Right ventricle myocardium superior (tissue), 1 donor: ENCODE measurements around the gene CACNA1C. TPM values are rescaled to one million over a fixed set of nuclear protein-coding genes. Genes with fewer than 3 reads are reported as not detected.
A peak's percentile ranks its signal among the peaks of the same experiment; 100 is the strongest.

Experiments
- ATAC-seq: fragments of 200-7000 bp; cut with Tn5 transposase; one replicate; pipeline ENCODE4 v1.9.1; 2020; ENCODE audit warnings: mild to moderate bottlenecking; ENCODE audit not compliant: poor library complexity
- DNase-seq: peaks from one replicate; pipeline ENCODE4 v3.0.0-alpha.2; 2020
- intact Hi-C: fragments of 100-400 bp; cut with DNase I; formaldehyde crosslinking; loops from one replicate; pipeline ENCODE4 v1.11.2; 2022
- total RNA-seq: library from RNA; stranded (reverse); fragmentation: NEBNext Ultra II Directional; extraction: Animal tissue kit (Norgen Biotek cat#: 25700); gene quantifications from one replicate; pipeline ENCODE4 v1.2.1, GENCODE V29; 2021
- donor health status: DM: no; HTN: yes; CAD: no; lungs with severe emphysema.

Gene CACNA1C
- total RNA-seq, 1 donor from 2014 or later = 151 TPM

- ATAC-seq (no peak), DNase-seq (no peak)
- intact Hi-C loops = loop anchor here (5.0 kb wide), 1 partner anchor 352 kb away; no protein-coding TSS in a partner anchor
Observed at GRCh38 chr12:2229661-2230539, 177.1 kb downstream of the CACNA1C start.

DNA sequence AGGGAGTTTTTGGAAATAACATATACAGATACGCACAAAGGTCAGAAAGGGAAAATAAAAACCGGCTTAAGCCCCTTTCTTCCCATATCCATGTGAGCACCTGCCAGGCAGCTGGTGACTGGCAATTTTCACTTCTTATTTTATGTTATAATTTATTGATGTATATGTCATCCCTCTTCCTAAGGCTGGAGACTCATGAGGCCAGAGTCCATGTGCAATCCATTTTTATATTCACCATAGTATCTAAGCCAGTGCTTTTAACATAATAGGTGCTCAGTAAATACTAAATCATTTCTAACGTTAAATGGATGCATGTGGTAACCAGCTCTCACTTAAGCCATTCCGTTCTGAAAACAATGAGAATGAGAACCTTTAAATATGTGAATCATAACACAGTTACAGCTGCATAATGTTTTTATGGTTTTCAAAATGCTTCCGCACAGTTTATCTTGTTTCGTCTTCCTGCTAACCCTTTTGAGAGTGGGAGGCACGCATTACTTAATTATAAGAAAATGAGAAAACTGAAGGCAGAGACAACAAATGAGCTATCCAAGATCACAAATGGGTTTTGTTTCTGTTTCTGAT lies 178.3 kb downstream of the CACNA1C start:
- DNase-seq (no peak), ATAC-seq (no peak)
- intact Hi-C loops = no loop called here

DNA sequence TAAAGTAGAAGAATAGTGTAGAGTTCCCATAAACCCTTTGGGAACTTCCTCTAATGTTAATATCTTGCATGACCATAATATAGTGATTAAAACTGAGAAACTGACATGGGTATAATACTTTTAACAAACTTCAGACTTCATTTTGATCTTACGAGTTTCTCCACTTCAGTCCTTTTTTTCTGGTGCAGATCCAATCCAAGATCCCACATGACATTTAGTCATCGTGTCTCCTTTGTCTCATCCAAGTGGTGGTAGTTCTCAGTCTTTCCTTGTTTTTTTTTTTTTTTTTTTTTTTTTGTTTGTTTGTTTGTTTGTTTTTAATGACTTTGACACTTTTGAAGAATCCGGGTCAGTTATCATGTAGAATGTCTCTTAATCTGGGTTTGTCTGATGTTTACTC lies 179.2 kb downstream of the CACNA1C start:
- no peak for ATAC-seq
- no peak for DNase-seq
- intact Hi-C loops = no loop called here

- intact Hi-C loops = no loop called here
- no peak for DNase-seq
- ATAC-seq = no peak
Observed at GRCh38 chr12:2233034-2233433, 180.2 kb downstream of the CACNA1C start.

- ATAC-seq (no peak), DNase-seq (no peak)
- intact Hi-C loops = no loop called here
Observed at GRCh38 chr12:2234091-2234490, 181.3 kb downstream of the CACNA1C start.

DNA sequence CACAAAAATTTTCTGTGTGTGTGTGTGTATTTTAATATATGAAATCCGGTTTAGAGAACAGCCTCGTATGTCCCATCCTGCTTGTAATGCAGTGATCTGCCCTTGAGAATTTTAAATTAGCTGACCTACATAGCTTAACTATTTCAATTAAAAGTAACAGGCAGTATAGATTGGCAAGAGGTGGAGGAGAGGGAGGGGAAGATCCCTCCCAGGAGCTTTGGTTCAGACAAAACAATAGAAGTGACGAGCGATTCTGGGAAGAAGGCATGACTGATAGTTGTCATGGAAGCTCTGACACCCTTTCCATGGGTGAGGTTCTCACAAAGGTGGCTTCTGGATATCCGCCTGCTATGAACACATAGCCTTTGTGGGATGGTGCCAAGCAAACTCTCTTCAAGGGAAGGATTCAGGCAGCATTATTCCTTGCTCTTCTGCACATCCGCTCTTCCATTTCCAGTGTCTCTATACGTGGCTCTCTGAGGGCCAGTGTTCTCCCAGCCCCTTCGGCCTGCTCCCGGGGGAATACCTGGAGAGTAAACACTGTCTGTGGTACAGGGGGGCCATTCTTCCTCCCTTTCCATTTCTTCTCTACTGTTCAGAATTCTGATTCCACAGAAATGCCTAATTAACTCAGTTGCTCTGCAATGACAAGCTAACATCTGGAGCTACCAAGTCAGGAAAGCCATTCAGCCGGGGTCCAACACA lies 182.0 kb downstream of the CACNA1C start:
- no peak for ATAC-seq
- DNase-seq = no peak
- intact Hi-C loops = no loop called here

- intact Hi-C loops = no loop called here
- DNase-seq = no peak
- no peak for ATAC-seq
Observed at GRCh38 chr12:2236506-2237294, 183.9 kb downstream of the CACNA1C start.

DNA sequence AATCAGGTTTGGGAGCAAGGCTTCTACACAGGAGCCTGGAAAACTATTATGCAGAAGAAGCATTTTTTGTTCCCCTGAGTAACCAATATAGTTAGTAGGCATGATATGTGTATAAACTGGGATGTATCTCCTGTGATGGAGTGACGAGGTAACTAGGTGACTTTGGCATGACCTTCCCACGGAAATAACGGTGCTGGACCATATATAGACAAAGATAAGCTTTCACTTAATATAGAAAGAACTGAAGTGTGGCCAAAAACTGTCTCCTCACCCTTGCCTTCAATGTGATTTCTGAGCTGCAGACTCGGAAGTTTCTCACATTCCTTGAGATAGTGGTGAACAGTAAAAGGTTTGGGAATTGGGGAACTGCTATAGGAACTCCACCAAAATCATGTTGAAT lies 185.3 kb downstream of the CACNA1C start:
- intact Hi-C loops = no loop called here
- DNase-seq = no peak
- peak; percentile 61 for ATAC-seq

DNA sequence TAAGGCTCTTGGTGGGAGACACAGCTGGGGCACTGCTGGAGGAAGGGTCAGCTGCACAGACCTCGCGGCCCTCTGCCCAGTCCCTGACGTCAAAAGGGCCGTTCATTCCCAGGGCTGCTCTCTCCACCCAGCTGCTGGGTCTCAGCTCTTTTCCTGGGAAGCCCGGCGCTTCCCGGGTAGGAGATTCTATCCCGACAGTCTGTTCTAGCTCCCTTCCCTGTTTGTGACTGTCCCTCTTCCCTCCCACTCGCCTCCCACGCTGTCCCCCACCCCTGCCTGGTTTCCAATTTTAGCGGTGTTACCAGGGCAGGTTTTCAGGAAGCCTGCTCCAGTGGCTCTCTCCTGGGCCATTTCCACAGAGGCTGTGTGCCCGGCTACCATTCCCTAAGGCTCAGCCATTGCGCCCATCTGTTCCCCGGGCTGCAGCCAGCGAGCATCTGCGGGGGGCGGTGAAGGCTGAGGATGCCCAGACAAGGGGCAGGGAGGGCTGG lies 186.6 kb downstream of the CACNA1C start:
- ATAC-seq (peak; percentile 63), DNase-seq (peak; percentile 79)
- intact Hi-C loops = no loop called here

DNA sequence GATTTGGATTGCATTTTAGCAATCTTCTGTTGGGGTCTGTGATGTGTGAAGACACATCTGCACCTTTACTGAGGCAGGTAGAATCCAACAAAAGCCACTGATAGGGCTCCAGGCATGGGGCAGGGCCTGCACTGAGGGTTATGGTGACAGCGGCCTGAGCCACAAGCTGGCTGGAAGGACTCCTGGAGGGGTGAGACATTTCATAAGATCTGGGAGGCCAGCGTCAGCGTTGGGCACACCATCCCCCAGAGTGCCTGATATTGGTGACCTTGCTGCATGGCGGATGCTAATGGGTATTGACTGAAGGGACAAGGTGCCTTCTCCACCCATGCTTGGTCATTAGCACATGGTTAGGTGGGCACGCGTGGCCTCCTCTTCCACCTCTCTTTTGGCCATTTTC lies 187.6 kb downstream of the CACNA1C start:
- ATAC-seq (peak; percentile 19), DNase-seq (no peak)
- intact Hi-C loops = no loop called here

DNA sequence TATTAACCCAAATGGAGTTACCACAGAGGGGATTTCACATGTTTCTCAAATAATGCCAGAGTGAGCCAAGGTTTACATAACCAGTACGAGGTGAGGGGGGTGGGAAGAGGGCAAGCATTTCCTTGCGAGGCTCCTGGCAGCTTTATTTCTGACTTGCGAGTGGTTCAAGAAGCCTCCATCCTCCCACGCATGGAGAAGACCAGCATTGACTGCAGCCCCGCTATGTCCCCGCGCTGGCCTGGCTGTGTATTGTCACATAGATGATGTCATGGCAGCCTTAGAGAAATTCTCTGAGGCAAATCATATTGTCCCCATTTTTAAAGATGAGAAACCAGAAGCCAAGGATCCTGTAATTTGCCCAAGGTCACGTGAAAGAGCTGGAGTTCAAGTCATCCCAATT lies 188.2 kb downstream of the CACNA1C start:
- ATAC-seq (no peak), DNase-seq (no peak)
- intact Hi-C loops = no loop called here

DNA sequence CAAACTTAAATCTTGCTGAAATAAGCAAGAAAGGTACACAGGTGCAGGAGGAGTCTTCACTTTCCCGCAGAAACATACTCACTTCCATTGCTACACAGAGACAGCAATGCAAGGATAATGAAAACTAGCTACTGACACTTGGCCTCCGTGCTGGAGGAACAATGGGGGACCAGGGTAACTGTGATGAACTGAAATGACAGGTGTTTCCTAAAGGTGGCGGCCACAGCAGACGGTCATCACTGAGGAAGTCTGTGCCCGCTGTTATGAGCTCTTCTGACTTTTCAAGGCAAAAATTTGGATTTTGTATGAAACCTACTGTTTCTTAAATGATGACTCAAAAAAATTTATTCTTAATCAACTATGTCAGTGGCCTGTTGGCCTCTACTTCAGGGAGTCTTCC lies 189.4 kb downstream of the CACNA1C start:
- intact Hi-C loops = no loop called here
- DNase-seq = no peak
- ATAC-seq = no peak

- intact Hi-C loops = no loop called here
- ATAC-seq (no peak), DNase-seq (no peak)
Observed at GRCh38 chr12:2242816-2243215, 190.0 kb downstream of the CACNA1C start.

- ATAC-seq = no peak
- DNase-seq = no peak
- intact Hi-C loops = no loop called here
Observed at GRCh38 chr12:2243275-2243674, 190.5 kb downstream of the CACNA1C start.

GRCh38 chr12:2244013-2244861 lies 191.4 kb downstream of the CACNA1C start:
- ATAC-seq (no peak), DNase-seq (no peak)
- intact Hi-C loops = no loop called here

- ATAC-seq (no peak), DNase-seq (no peak)
- intact Hi-C loops = no loop called here
Observed at GRCh38 chr12:2246358-2246757, 193.6 kb downstream of the CACNA1C start.

GRCh38 chr12:2247120-2247519 lies 194.3 kb downstream of the CACNA1C start:
- no peak for ATAC-seq
- intact Hi-C loops = no loop called here
- no peak for DNase-seq

DNA sequence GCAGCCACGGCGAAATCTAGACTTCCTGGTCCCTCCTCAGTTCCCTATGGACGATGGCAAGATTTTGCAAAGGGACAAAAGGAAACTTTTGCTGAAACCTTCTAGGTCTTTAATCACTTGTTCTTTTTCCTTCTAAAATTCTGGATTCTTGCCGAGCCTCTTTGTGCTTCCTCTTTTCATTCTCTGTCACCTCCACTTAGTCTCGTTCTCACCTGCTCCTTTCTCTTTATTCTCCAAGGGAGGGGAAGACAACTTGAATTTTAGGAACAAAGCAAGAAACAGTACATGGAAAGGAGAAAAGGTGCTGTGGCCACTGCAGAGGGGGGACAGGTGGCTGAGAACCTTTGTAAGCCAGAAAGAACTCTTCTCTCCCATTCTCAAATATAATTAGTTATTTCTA lies 194.8 kb downstream of the CACNA1C start:
- DNase-seq = no peak
- no peak for ATAC-seq
- intact Hi-C loops = no loop called here
